GM12878 (cell line): ENCODE results near the gene SLC6A16.

Experiments
- CHD4 ChIP-seq: fragments of 200-600 bp; sonication (generic); IDR thresholded peaks from 2 replicates; pipeline ENCODE4 v1.6.1; 2016; ENCODE audit warnings: mild to moderate bottlenecking
- EP300 ChIP-seq, 2 experiments: fragments of 150-350 bp in 1 of 2; IDR thresholded peaks; 2 replicates each; pipeline ENCODE4 v1.6.1; 2011 to 2012; ENCODE audit warnings: low read depth in 2 of 2, low read length in 2 of 2, borderline replicate concordance in 1 of 2, improper control_type of control experiment in 1 of 2, inconsistent platforms in 1 of 2; ENCODE audit not compliant: control insufficient read depth in 1 of 2
- JUNB ChIP-seq: IDR thresholded peaks from 2 replicates; pipeline ENCODE4 v1.6.1; 2016; ENCODE audit warnings: antibody characterized with exemption, mild to moderate bottlenecking
- NR2C2 ChIP-seq: IDR thresholded peaks from 2 replicates; pipeline ENCODE4 v1.6.1; 2011; ENCODE audit warnings: borderline replicate concordance, low read depth; ENCODE audit not compliant: control insufficient read depth, insufficient read length
- NRF1 ChIP-seq: conservative IDR thresholded peaks from 2 replicates; pipeline ENCODE4 v1.6.1; 2011; ENCODE audit warnings: mild to moderate bottlenecking, low read depth, low read length, improper control_type of control experiment
- POLR2A ChIP-seq: IDR thresholded peaks from 2 replicates; pipeline ENCODE4 v1.6.1; 2011; ENCODE audit warnings: low read depth, mild to moderate bottlenecking, low read length
- RCOR1 ChIP-seq: conservative IDR thresholded peaks from 2 replicates; pipeline ENCODE4 v1.6.1; 2012; ENCODE audit warnings: low read depth, low read length, improper control_type of control experiment
- TAF1 ChIP-seq: IDR thresholded peaks from 2 replicates; pipeline ENCODE4 v1.6.1; 2011; ENCODE audit warnings: mild to moderate bottlenecking, low read depth, low read length, borderline replicate concordance
- TCF7 ChIP-seq: IDR thresholded peaks from 2 replicates; pipeline ENCODE4 v1.6.1; 2014; ENCODE audit warnings: antibody characterized with exemption, borderline replicate concordance
- TF ChIP-seq, protein P1 (sequence below): IDR thresholded peaks from 2 replicates; pipeline ENCODE4 v1.6.1; 2012; ENCODE audit warnings: low read length, inconsistent platforms
- TF ChIP-seq, protein P2 (sequence below), 3 experiments: IDR thresholded peaks in 2 of 3; conservative IDR thresholded peaks in 1 of 3; 2 replicates each; pipeline ENCODE4 v1.5.1; 2011; ENCODE audit warnings: low read depth in 3 of 3, low read length in 3 of 3, mild to moderate bottlenecking in 3 of 3, control low read depth in 2 of 3, moderate library complexity in 2 of 3, inconsistent platforms in 1 of 3, mixed read lengths in 1 of 3; ENCODE audit not compliant: control insufficient read depth in 2 of 3, insufficient read depth in 1 of 3; ENCODE audit errors: extremely low read depth in 1 of 3
- TF ChIP-seq, protein P3 (sequence below): IDR thresholded peaks from 2 replicates; pipeline ENCODE4 v1.6.1; 2012; ENCODE audit warnings: low read depth, low read length, improper control_type of control experiment

DNA sequence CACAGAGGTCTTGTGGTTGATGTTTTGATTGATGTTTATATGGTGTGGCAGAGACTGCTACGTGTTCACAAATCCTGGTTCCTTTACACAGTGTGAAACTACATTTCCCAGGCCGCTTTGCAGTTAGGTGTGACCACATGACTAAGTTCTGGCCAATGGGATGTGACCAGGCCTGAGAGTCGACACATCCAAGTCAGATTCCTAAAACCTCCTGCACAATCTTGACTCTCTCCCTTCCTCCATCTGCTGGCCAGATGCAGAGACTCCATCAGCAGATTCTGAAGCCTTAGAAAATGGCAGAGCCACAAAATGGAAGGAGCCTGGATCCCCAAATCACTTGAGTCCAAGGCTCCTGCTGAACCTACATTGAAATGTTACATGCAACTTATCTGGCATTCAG lies 22.8 kb upstream of the SLC6A16 start:
- TF ChIP-seq POLR2A (no peak), CHD4 (no peak), EP300 (IDR thresholded peaks at IDR 0.05; ENCODE audit: borderline replicate concordance in 1 of 2, control insufficient read depth in 1 of 2, low read depth in 2 of 2, low read length in 2 of 2) (no peak), NR2C2 (no peak), JUNB (no peak), TCF7 (no peak), RCOR1 (no peak), TAF1 (no peak), NRF1 (no peak)
- TF ChIP-seq, protein P1, sequence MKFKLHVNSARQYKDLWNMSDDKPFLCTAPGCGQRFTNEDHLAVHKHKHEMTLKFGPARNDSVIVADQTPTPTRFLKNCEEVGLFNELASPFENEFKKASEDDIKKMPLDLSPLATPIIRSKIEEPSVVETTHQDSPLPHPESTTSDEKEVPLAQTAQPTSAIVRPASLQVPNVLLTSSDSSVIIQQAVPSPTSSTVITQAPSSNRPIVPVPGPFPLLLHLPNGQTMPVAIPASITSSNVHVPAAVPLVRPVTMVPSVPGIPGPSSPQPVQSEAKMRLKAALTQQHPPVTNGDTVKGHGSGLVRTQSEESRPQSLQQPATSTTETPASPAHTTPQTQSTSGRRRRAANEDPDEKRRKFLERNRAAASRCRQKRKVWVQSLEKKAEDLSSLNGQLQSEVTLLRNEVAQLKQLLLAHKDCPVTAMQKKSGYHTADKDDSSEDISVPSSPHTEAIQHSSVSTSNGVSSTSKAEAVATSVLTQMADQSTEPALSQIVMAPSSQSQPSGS = no peak
- TF ChIP-seq, protein P2, sequence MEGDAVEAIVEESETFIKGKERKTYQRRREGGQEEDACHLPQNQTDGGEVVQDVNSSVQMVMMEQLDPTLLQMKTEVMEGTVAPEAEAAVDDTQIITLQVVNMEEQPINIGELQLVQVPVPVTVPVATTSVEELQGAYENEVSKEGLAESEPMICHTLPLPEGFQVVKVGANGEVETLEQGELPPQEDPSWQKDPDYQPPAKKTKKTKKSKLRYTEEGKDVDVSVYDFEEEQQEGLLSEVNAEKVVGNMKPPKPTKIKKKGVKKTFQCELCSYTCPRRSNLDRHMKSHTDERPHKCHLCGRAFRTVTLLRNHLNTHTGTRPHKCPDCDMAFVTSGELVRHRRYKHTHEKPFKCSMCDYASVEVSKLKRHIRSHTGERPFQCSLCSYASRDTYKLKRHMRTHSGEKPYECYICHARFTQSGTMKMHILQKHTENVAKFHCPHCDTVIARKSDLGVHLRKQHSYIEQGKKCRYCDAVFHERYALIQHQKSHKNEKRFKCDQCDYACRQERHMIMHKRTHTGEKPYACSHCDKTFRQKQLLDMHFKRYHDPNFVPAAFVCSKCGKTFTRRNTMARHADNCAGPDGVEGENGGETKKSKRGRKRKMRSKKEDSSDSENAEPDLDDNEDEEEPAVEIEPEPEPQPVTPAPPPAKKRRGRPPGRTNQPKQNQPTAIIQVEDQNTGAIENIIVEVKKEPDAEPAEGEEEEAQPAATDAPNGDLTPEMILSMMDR (IDR thresholded peaks at IDR 0.05 in 2 of 3, conservative IDR thresholded peaks at IDR 0.05 in 1 of 3; ENCODE audit: control insufficient read depth in 2 of 3, extremely low read depth in 1 of 3, insufficient read depth in 1 of 3, low read depth in 3 of 3, low read length in 3 of 3) = no peak
- TF ChIP-seq, protein P3, sequence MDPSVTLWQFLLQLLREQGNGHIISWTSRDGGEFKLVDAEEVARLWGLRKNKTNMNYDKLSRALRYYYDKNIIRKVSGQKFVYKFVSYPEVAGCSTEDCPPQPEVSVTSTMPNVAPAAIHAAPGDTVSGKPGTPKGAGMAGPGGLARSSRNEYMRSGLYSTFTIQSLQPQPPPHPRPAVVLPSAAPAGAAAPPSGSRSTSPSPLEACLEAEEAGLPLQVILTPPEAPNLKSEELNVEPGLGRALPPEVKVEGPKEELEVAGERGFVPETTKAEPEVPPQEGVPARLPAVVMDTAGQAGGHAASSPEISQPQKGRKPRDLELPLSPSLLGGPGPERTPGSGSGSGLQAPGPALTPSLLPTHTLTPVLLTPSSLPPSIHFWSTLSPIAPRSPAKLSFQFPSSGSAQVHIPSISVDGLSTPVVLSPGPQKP = no peak
